Bronchus fibroblast of lung (primary cell): ENCODE data around the gene RALGDS. TPM values are rescaled to one million over a fixed set of nuclear protein-coding genes. Genes with fewer than 3 reads are reported as not detected.

Experiments
- total RNA-seq: library from RNA; depleted of rRNA; stranded (reverse); fragments of >200 nt; gene quantifications from 2 replicates; pipeline ENCODE4 v1.2.3, GENCODE V29; 2015

The RALGDS gene
- 17.2 and 19.5 TPM in 2 replicates for total RNA-seq

GRCh38 chr9:133121198-133121914 is at the start of gene RALGDS:
Gene RALGDS (minus strand): TSS chr9:133121240. CDS start chr9:133121154, 86 bp downstream.

GRCh38 chr9:133163504-133164172 is 42.6 kb upstream of the RALGDS start, which contains the start of gene GBGT1:
Gene GBGT1 (minus strand): TSS chr9:133163914. CDS start chr9:133162412, 1,502 bp downstream.

GRCh38 chr9:133061764-133062145 is 59.3 kb downstream of the RALGDS start, which contains the start of gene CEL:
Gene CEL (plus strand): TSS chr9:133061981. CDS start chr9:133062003, 22 bp downstream.

Other genes starting within 250 kb of the RALGDS start
- 0.34 and 0.59 TPM in 2 replicates for gene AK8, start 243.0 kb downstream of the RALGDS start, total RNA-seq
- 3.3 and 3.7 TPM in 2 replicates for gene SPACA9, start 242.3 kb downstream of the RALGDS start, total RNA-seq
- gene TSC1, start 176.6 kb downstream of the RALGDS start, total RNA-seq: 17.4 and 20.3 TPM in 2 replicates
- gene GFI1B, start 142.5 kb downstream of the RALGDS start, total RNA-seq: under 0.01 TPM in 1 of 2 replicates, not detected in the other
- 55.5 and 59.3 TPM in 2 replicates for gene GTF3C5, start 90.2 kb downstream of the RALGDS start, total RNA-seq
- 0.17 and 0.30 TPM in 2 replicates for gene CEL, start 59.3 kb downstream of the RALGDS start, total RNA-seq
- gene GBGT1, start 42.7 kb upstream of the RALGDS start, total RNA-seq: 2.4 and 3.2 TPM in 2 replicates
- not detected in 2 replicates for gene OBP2B, start 88.0 kb upstream of the RALGDS start, total RNA-seq
- not detected in 2 replicates for gene ABO, start 154.0 kb upstream of the RALGDS start, total RNA-seq
- 5.9 and 7.3 TPM in 2 replicates for gene SURF6, start 214.9 kb upstream of the RALGDS start, total RNA-seq
- 17.7 and 18.6 TPM in 2 replicates for gene MED22, start 226.9 kb upstream of the RALGDS start, total RNA-seq
- gene RPL7A, start 227.0 kb upstream of the RALGDS start, total RNA-seq: 2,817 and 2,965 TPM in 2 replicates
- gene SURF1, start 235.2 kb upstream of the RALGDS start, total RNA-seq: 38.3 and 43.6 TPM in 2 replicates
- 21.5 and 46.7 TPM in 2 replicates for gene SURF2, start 235.3 kb upstream of the RALGDS start, total RNA-seq